K562 (cell line): ENCODE data around the gene EIF1. TPM values are rescaled to one million over a fixed set of nuclear protein-coding genes. Genes with fewer than 3 reads are reported as not detected.

Experiments used
- BRD4 ChIP-seq: fragments of 200-600 bp; sonication (generic); IDR thresholded peaks from 2 replicates; pipeline ENCODE4 v1.6.1; 2017; ENCODE audit warnings: inconsistent platforms
- FOXP1 ChIP-seq: sonication (generic); formaldehyde crosslinking; IDR thresholded peaks from 2 replicates; pipeline ENCODE4 v1.8.0; 2022; ENCODE audit warnings: mild to moderate bottlenecking, missing genetic modification reagents
- GABPB2 ChIP-seq: fragments of 250-450 bp; sonication (Bioruptor Pico); conservative IDR thresholded peaks from 2 replicates; pipeline ENCODE4 v1.5.1; 2021; ENCODE audit warnings: mild to moderate bottlenecking
- POLR2H ChIP-seq: IDR thresholded peaks from 2 replicates; pipeline ENCODE4 v1.6.1; 2016; ENCODE audit warnings: missing genetic modification characterization, low read depth, mild to moderate bottlenecking, control low read depth, missing compliant biosample characterization, moderate library complexity
- POLR3G ChIP-seq: IDR thresholded peaks from 2 replicates; pipeline ENCODE4 v1.6.1; 2011; ENCODE audit not compliant: insufficient read length, insufficient replicate concordance; ENCODE audit errors: extremely low read depth
- polyA plus RNA-seq, 8 experiments: library from polyadenylated mRNA; depleted of rRNA in 4 of 8; stranded (reverse) in 5 of 8; unstranded in 3 of 8; fragments of >200 nt; fragmentation: Nextera tagmentation in 2 of 8; fragmentation: Illumina TruSeq in 1 of 8; extraction: Ambion mirVana in 2 of 8; extraction: Trizol in 1 of 8; gene quantifications; 2 replicates each; pipeline versions ENCODE4 v1.2.1 to v1.2.3, GENCODE V29; 2011 to 2014; ENCODE audit warnings: inconsistent platforms in 1 of 8, missing spikeins in 1 of 8
- total RNA-seq, 7 experiments: library from RNA; depleted of rRNA in 6 of 7; stranded (reverse); fragments of >200 nt in 6 of 7; fragmentation: Illumina TruSeq in 2 of 7; extraction: Trizol in 2 of 7; gene quantifications; 2 replicates each; pipeline versions ENCODE4 v1.2.1 to v1.2.3, GENCODE V29; 2011 to 2021; ENCODE audit warnings: low replicate concordance in 1 of 7
- TF ChIP-seq, protein P1 (sequence below): sonication (generic); formaldehyde crosslinking; IDR thresholded peaks from 2 replicates; pipeline ENCODE4 v1.8.0; 2022; ENCODE audit warnings: missing genetic modification reagents, mild to moderate bottlenecking, moderate library complexity, borderline replicate concordance
- TF ChIP-seq, protein P2 (sequence below), 2 experiments: fragments of 450-650 bp in 1 of 2; sonication (generic) in 1 of 2; formaldehyde crosslinking in 1 of 2; IDR thresholded peaks; 2 replicates each; pipeline versions ENCODE4 v1.7.1 to v1.9.0; 2016 to 2022; ENCODE audit warnings: inconsistent platforms in 1 of 2, mild to moderate bottlenecking in 1 of 2, missing genetic modification reagents in 1 of 2
- TF ChIP-seq, protein P3 (sequence below): sonication (generic); formaldehyde crosslinking; IDR thresholded peaks from 2 replicates; pipeline ENCODE4 v1.8.0; 2022; ENCODE audit warnings: mild to moderate bottlenecking, missing genetic modification reagents

EIF1 gene
- total and polyA plus RNA-seq, 9 of the 15 experiments (the other 6 are each of a cell fraction or from before 2014, with no cell fraction given), result 67.0 to 1,204 (median 320) TPM

DNA sequence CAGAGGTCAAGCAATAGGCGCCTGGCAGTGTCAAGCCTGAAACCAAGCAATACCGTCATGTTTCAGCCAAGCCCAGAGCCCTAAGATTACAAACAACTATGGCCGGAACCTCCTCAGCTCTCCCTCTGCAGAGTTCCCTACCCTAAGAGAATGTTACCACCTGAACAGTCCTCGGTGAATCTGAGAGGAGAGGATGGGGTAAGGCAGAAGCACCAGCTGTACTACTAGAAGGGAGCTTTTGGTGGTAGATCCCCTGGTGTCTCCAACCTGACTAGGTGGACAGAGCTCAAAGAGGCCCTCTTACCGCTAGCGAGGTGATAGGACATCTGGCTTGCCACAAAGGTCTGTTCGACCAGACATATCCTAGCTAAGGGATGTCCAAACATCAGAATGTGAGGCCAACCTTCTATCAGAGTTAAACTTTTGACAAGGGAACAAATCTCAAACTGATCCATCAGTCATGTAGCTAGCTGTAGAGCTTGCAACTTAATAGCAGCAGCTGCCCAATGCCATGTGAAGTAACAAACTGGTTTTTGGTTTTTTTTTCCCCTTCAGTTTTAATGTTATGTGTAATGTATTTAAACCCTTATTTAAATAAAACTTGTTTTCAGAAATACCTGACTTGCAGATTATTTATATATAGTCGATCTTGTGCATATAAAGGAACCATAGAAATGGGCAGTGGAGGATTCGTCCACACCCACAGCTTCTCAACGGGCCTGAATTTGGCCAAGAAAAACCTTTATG lies 2.5 kb downstream of the EIF1 start (continued):
- TF ChIP-seq, protein P1, sequence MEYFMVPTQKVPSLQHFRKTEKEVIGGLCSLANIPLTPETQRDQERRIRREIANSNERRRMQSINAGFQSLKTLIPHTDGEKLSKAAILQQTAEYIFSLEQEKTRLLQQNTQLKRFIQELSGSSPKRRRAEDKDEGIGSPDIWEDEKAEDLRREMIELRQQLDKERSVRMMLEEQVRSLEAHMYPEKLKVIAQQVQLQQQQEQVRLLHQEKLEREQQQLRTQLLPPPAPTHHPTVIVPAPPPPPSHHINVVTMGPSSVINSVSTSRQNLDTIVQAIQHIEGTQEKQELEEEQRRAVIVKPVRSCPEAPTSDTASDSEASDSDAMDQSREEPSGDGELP (CRISPR knock-in tag), result peak; percentile 26; the same call in 1 of the 2 replicates
- TF ChIP-seq GABPB2 (CRISPR knock-in tag) (0 out of 2 replicates have a peak, but pooled peaks have one; percentile 19), POLR3G (no peak), BRD4 (0 out of 2 replicates have a peak, but pooled peaks have one; percentile 23), POLR2H (tag) (peak; percentile 59; the same call in 1 of the 2 replicates), FOXP1 (CRISPR knock-in tag) (0 out of 2 replicates have a peak, but pooled peaks have one; percentile 21)
- TF ChIP-seq, protein P2, sequence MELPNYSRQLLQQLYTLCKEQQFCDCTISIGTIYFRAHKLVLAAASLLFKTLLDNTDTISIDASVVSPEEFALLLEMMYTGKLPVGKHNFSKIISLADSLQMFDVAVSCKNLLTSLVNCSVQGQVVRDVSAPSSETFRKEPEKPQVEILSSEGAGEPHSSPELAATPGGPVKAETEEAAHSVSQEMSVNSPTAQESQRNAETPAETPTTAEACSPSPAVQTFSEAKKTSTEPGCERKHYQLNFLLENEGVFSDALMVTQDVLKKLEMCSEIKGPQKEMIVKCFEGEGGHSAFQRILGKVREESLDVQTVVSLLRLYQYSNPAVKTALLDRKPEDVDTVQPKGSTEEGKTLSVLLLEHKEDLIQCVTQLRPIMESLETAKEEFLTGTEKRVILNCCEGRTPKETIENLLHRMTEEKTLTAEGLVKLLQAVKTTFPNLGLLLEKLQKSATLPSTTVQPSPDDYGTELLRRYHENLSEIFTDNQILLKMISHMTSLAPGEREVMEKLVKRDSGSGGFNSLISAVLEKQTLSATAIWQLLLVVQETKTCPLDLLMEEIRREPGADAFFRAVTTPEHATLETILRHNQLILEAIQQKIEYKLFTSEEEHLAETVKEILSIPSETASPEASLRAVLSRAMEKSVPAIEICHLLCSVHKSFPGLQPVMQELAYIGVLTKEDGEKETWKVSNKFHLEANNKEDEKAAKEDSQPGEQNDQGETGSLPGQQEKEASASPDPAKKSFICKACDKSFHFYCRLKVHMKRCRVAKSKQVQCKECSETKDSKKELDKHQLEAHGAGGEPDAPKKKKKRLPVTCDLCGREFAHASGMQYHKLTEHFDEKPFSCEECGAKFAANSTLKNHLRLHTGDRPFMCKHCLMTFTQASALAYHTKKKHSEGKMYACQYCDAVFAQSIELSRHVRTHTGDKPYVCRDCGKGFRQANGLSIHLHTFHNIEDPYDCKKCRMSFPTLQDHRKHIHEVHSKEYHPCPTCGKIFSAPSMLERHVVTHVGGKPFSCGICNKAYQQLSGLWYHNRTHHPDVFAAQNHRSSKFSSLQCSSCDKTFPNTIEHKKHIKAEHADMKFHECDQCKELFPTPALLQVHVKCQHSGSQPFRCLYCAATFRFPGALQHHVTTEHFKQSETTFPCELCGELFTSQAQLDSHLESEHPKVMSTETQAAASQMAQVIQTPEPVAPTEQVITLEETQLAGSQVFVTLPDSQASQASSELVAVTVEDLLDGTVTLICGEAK (IDR thresholded peaks at IDR 0.05), result no peak
- TF ChIP-seq, protein P2 (CRISPR knock-in tag; IDR thresholded peaks at IDR 0.05), result 0 out of 2 replicates have a peak, but pooled peaks have one; percentile 16
- TF ChIP-seq, protein P3, sequence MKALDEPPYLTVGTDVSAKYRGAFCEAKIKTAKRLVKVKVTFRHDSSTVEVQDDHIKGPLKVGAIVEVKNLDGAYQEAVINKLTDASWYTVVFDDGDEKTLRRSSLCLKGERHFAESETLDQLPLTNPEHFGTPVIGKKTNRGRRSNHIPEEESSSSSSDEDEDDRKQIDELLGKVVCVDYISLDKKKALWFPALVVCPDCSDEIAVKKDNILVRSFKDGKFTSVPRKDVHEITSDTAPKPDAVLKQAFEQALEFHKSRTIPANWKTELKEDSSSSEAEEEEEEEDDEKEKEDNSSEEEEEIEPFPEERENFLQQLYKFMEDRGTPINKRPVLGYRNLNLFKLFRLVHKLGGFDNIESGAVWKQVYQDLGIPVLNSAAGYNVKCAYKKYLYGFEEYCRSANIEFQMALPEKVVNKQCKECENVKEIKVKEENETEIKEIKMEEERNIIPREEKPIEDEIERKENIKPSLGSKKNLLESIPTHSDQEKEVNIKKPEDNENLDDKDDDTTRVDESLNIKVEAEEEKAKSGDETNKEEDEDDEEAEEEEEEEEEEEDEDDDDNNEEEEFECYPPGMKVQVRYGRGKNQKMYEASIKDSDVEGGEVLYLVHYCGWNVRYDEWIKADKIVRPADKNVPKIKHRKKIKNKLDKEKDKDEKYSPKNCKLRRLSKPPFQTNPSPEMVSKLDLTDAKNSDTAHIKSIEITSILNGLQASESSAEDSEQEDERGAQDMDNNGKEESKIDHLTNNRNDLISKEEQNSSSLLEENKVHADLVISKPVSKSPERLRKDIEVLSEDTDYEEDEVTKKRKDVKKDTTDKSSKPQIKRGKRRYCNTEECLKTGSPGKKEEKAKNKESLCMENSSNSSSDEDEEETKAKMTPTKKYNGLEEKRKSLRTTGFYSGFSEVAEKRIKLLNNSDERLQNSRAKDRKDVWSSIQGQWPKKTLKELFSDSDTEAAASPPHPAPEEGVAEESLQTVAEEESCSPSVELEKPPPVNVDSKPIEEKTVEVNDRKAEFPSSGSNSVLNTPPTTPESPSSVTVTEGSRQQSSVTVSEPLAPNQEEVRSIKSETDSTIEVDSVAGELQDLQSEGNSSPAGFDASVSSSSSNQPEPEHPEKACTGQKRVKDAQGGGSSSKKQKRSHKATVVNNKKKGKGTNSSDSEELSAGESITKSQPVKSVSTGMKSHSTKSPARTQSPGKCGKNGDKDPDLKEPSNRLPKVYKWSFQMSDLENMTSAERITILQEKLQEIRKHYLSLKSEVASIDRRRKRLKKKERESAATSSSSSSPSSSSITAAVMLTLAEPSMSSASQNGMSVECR, result no peak
